ENCODE data around the gene M6PR. TPM values are rescaled to one million over a fixed set of nuclear protein-coding genes. Genes with fewer than 3 reads are reported as not detected.

M6PR gene
- total and polyA plus RNA-seq, 2 of the 13 experiments (the other 11 are each of a cell fraction or from before 2014, with no cell fraction given): 98.2 to 127 TPM

GRCh38 chr12:8913702-8914032, 35.8 kb downstream of the M6PR start:
- POLR2A ChIA-PET: no interaction called here
- FAIRE-seq (no peak), DNase-seq (ENCODE audit: low spot score) (no peak), ATAC-seq (no peak)
- Histone ChIP-seq H4K20me1 (ENCODE audit: insufficient read depth, low read length) (no peaks in the 10 kb centered on the region), H3K4me1 (ENCODE audit: insufficient read depth, low read length) (peaks cover 27% of the 10 kb centered on the region), H3K79me2 (ENCODE audit: insufficient read depth, low read length) (no peaks in the 10 kb centered on the region), H3K27ac (ENCODE audit: extremely low read length, insufficient read depth, low read length) (peak overlapping the region; percentile 44), H3K9me3 (ENCODE audit: low read length) (no peaks in the 10 kb centered on the region), H3K36me3 (replicated peaks in 1 of 2; ENCODE audit: control insufficient read depth in 1 of 2, insufficient read depth in 2 of 2, low read length in 2 of 2) (no peaks in the 10 kb centered on the region), H2AFZ (ENCODE audit: low read length) (peak overlapping the region; percentile 100), H3K9ac (ENCODE audit: insufficient read depth, low read depth, low read length) (peak overlapping the region; percentile 62; the same call in 1 of the 2 replicates), H3K4me2 (ENCODE audit: low read depth, low read length) (peak overlapping the region; percentile 80), H3K4me3 (replicated peaks in 1 of 3; ENCODE audit: insufficient read depth in 1 of 3, low read depth in 2 of 3, low read length in 3 of 3) (peak overlapping the region; percentile 67 to 85 (median 69); a peak in 5 of 6 replicates), H3K27me3 (ENCODE audit: control insufficient read depth in 1 of 2, insufficient read depth in 2 of 2, low read length in 2 of 2) (peaks cover 0 to 2% of the 10 kb centered on the region in 2 experiments; a peak in 3 of 5 replicates)
- intact Hi-C loops (cut with micrococcal nuclease; ENCODE audit: unreplicated experiment) (loop anchor here (5.0 kb wide), 2 partner anchors 34 to 124 kb away; partner anchors contain the start of gene M6PR), in situ Hi-C loops (cut with HindIII; ENCODE audit: extremely low pct_ligation_motif_present, low pct_unique_long_range_greater_than_20kb) (no loop called here)
- 56% methylated on average over 6 of the region's 6 CpGs for WGBS (ENCODE audit: low lambda C conversion rate)
- CTCF ChIA-PET (ENCODE audit: low intra/inter-chr PET ratio, low total read pairs): no interaction called here
- no TSS peak for BruUV-seq (replicated peaks)
- TF ChIP-seq TOPORS (CRISPR knock-in tag; IDR thresholded peaks at IDR 0.05) (no peak), CCDC6 (CRISPR knock-in tag; IDR thresholded peaks at IDR 0.05) (0 out of 2 replicates have a peak, but pooled peaks have one; percentile 34)

- no TSS peak for BruUV-seq (replicated peaks)
- in situ Hi-C loops (cut with HindIII; ENCODE audit: extremely low pct_ligation_motif_present, low pct_unique_long_range_greater_than_20kb): no loop called here
- H3K36me3 ChIP-seq (replicated peaks in 1 of 2; ENCODE audit: control insufficient read depth in 1 of 2, insufficient read depth in 2 of 2, low read length in 2 of 2): no peaks in the 10 kb centered on the region
- no peaks in the 10 kb centered on the region for H4K20me1 ChIP-seq (ENCODE audit: insufficient read depth, low read length)
- no peaks in the 10 kb centered on the region for H3K9me3 ChIP-seq (ENCODE audit: low read length)
- DNase-seq (ENCODE audit: low spot score): no peak
- H3K79me2 ChIP-seq (ENCODE audit: insufficient read depth, low read length): no peaks in the 10 kb centered on the region
- POLR2A ChIA-PET: no interaction called here
- 26% methylated on average over 9 of the region's 9 CpGs for WGBS (ENCODE audit: low lambda C conversion rate)
- H3K4me1 ChIP-seq (ENCODE audit: insufficient read depth, low read length): peaks cover 27% of the 10 kb centered on the region
- FAIRE-seq: peak; percentile 18
- H3K27me3 ChIP-seq (ENCODE audit: control insufficient read depth in 1 of 2, insufficient read depth in 2 of 2, low read length in 2 of 2): peaks cover 0 to 2% of the 10 kb centered on the region in 2 experiments; a peak in 3 of 5 replicates
- no peak overlapping the region for H3K9ac ChIP-seq (ENCODE audit: insufficient read depth, low read depth, low read length)
- no peak overlapping the region for H3K4me2 ChIP-seq (ENCODE audit: low read depth, low read length)
- no peak for ATAC-seq
- no peak overlapping the region for H3K27ac ChIP-seq (ENCODE audit: extremely low read length, insufficient read depth, low read length)
- intact Hi-C loops (cut with micrococcal nuclease; ENCODE audit: unreplicated experiment): loop anchor here (5.0 kb wide), 2 partner anchors 34 to 124 kb away; partner anchors contain the start of gene M6PR
- CTCF ChIA-PET (ENCODE audit: low intra/inter-chr PET ratio, low total read pairs): interaction anchor here (1.2 kb wide), 1 partner anchor 134 kb away, joined by 3 read pairs; no protein-coding TSS in a partner anchor
- no peak overlapping the region for H2AFZ ChIP-seq (ENCODE audit: low read length)
- no peak overlapping the region for H3K4me3 ChIP-seq (replicated peaks in 1 of 3; ENCODE audit: insufficient read depth in 1 of 3, low read depth in 2 of 3, low read length in 3 of 3)
- TF ChIP-seq BATF2 (CRISPR knock-in tag; IDR thresholded peaks at IDR 0.05) (no peak), ZNF160 (CRISPR knock-in tag; IDR thresholded peaks at IDR 0.05) (no peak), ZNF589 (CRISPR knock-in tag; conservative IDR thresholded peaks at IDR 0.05) (no peak), MAZ (IDR thresholded peaks at IDR 0.05; ENCODE audit: borderline replicate concordance, low read depth, low read length) (no peak), MAZ (CRISPR knock-in tag; IDR thresholded peaks at IDR 0.05; ENCODE audit: low read depth) (no peak), GABPA (IDR thresholded peaks at IDR 0.05; ENCODE audit: low read depth, low read length) (no peak), GABPA (CRISPR knock-in tag; IDR thresholded peaks at IDR 0.05; ENCODE audit: low read depth) (no peak), ZNF772 (CRISPR knock-in tag; IDR thresholded peaks at IDR 0.05) (no peak), MAX (IDR thresholded peaks at IDR 0.05) (no peak), SRSF1 (optimal IDR thresholded peaks at IDR 0.05; ENCODE audit: low read depth, low read length) (no peak), NR0B2 (CRISPR knock-in tag; IDR thresholded peaks at IDR 0.05) (no peak)
These were observed 36.5 kb downstream of the M6PR start for GRCh38 chr12:8912914-8913313.

Measured in HepG2 (cell line).